Endothelial cell of umbilical vein (primary cell): ENCODE data around the gene TEX53. TPM values are rescaled to one million over a fixed set of nuclear protein-coding genes. Genes with fewer than 3 reads are reported as not detected.

ENCODE experiments used
- BruUV-seq: library from RNA; stranded (reverse); fragments of 400-500 nt; replicated peaks from 2 replicates; lab custom pipeline; 2021; lab: Mats Ljungman, UMichigan
- CTCF ChIA-PET: fragments of 300-600, 350-600 bp; sonication (Branson Sonifier 250); formaldehyde crosslinking; loops from one replicate; lab custom pipeline; 2021; ENCODE audit warnings: antibody characterized with exemption, inconsistent platforms; lab: Charles Lee
- POLR2A ChIA-PET: fragments of 300-600, 350-600 bp; sonication (Branson Sonifier 250); formaldehyde crosslinking; loops from one replicate; lab custom pipeline; 2021; ENCODE audit warnings: antibody characterized with exemption, inconsistent platforms; lab: Charles Lee
- DNase-seq: peaks from one replicate; pipeline ENCODE4 v3.0.0-alpha.2; 2011; ENCODE audit warnings: low read depth, low spot score
- FAIRE-seq: peaks from 2 replicates; lab custom pipeline; 2011; peaks lifted over from hg19 to GRCh38; lab: Jason Lieb, UNC
- H2AFZ ChIP-seq: 2 replicates; pipeline ENCODE4 v1.6.0; 2012; ENCODE audit warnings: low read depth, low read length, control low read depth, inconsistent platforms
- H3K27ac ChIP-seq: 2 replicates; pipeline ENCODE4 v1.5.1; 2011; ENCODE audit warnings: low read depth, mild to moderate bottlenecking, control low read depth, low read length, moderate library complexity; ENCODE audit not compliant: insufficient read depth
- H3K27me3 ChIP-seq, 2 experiments: 2 replicates each; pipeline versions ENCODE4 v1.6.0 to v1.6.1; 2011; ENCODE audit warnings: low read length in 2 of 2, mixed read lengths in 1 of 2; ENCODE audit not compliant: control insufficient read depth in 2 of 2, insufficient read depth in 2 of 2
- H3K36me3 ChIP-seq, 2 experiments: 2 replicates in 1 of 2; 3 replicates in 1 of 2; pipeline ENCODE4 v1.5.1; 2011; ENCODE audit warnings: low read length in 2 of 2, mild to moderate bottlenecking in 1 of 2, moderate library complexity in 1 of 2; ENCODE audit not compliant: control insufficient read depth in 2 of 2, insufficient read depth in 2 of 2; ENCODE audit errors: extremely low read depth in 1 of 2
- H3K4me1 ChIP-seq: 3 replicates; pipeline ENCODE4 v1.5.1; 2011; ENCODE audit warnings: mild to moderate bottlenecking, low read length; ENCODE audit not compliant: control insufficient read depth, insufficient read depth; ENCODE audit errors: extremely low read depth
- H3K4me2 ChIP-seq: 2 replicates; pipeline ENCODE4 v1.6.1; 2011; ENCODE audit warnings: low read length, control low read depth, mixed read lengths; ENCODE audit not compliant: insufficient read depth
- H3K4me3 ChIP-seq, 3 experiments: fragments of 200-600 bp in 1 of 3; sonication (generic), shearing (Covaris generic) in 1 of 3; replicated peaks in 1 of 3; 2 replicates each; pipeline ENCODE4 v1.5.1; 2011 to 2016; ENCODE audit warnings: control low read depth in 3 of 3, low read length in 3 of 3, mild to moderate bottlenecking in 2 of 3, inconsistent platforms in 1 of 3, low read depth in 1 of 3, moderate library complexity in 1 of 3; ENCODE audit not compliant: insufficient read depth in 1 of 3
- H3K79me2 ChIP-seq: 2 replicates; pipeline ENCODE4 v1.6.0; 2012; ENCODE audit warnings: low read length, inconsistent platforms; ENCODE audit not compliant: control insufficient read depth, insufficient read depth
- H3K9ac ChIP-seq: replicated peaks from 2 replicates; pipeline ENCODE3; 2011; ENCODE audit warnings: low read length, control low read depth; ENCODE audit not compliant: insufficient read depth; ENCODE audit errors: extremely low read depth
- H3K9me1 ChIP-seq: replicated peaks from 3 replicates; pipeline ENCODE4 v1.6.0; 2011; ENCODE audit warnings: mild to moderate bottlenecking, low read length; ENCODE audit not compliant: control insufficient read depth, insufficient read depth; ENCODE audit errors: extremely low read depth
- H3K9me3 ChIP-seq: replicated peaks from 2 replicates; pipeline ENCODE4 v1.5.1; 2012; ENCODE audit warnings: low read length, inconsistent platforms; ENCODE audit not compliant: control insufficient read depth, insufficient read depth
- H4K20me1 ChIP-seq: replicated peaks from 2 replicates; pipeline ENCODE3; 2011; ENCODE audit warnings: mild to moderate bottlenecking, low read length; ENCODE audit not compliant: control insufficient read depth, insufficient read depth; ENCODE audit errors: extremely low read depth
- CTCF ChIP-seq, 2 donors: IDR thresholded peaks; 1 replicate in 1 of 2; 2 replicates in 1 of 2; pipeline ENCODE4 v1.5.1; 2011; ENCODE audit warnings: low read length in 2 of 2, mild to moderate bottlenecking in 2 of 2, moderate library complexity in 2 of 2, control low read depth in 1 of 2, inconsistent platforms in 1 of 2, low read depth in 1 of 2; ENCODE audit not compliant: insufficient read depth in 1 of 2; ENCODE audit errors: extremely low read depth in 1 of 2
- EZH2 ChIP-seq: IDR thresholded peaks from 2 replicates; pipeline ENCODE4 v1.6.1; 2012; ENCODE audit warnings: borderline replicate concordance, low read depth, mild to moderate bottlenecking, moderate library complexity, low read length, inconsistent platforms; ENCODE audit not compliant: severe bottlenecking
- FOS ChIP-seq: IDR thresholded peaks from 2 replicates; pipeline ENCODE4 v1.6.1; 2011; ENCODE audit warnings: mild to moderate bottlenecking, low read length, moderate library complexity, borderline replicate concordance; ENCODE audit not compliant: insufficient read depth
- GATA2 ChIP-seq: IDR thresholded peaks from 2 replicates; pipeline ENCODE4 v1.7.0; 2011; ENCODE audit warnings: low read depth, mild to moderate bottlenecking, moderate library complexity, mixed read lengths, low read length; ENCODE audit not compliant: insufficient read length, insufficient read depth
- JUN ChIP-seq: IDR thresholded peaks from 2 replicates; pipeline ENCODE4 v1.6.1; 2011; ENCODE audit warnings: borderline replicate concordance, low read depth; ENCODE audit not compliant: insufficient read length, insufficient read depth
- MAX ChIP-seq: IDR thresholded peaks from 2 replicates; pipeline ENCODE4 v1.6.1; 2011; ENCODE audit not compliant: insufficient read depth, insufficient read length
- MYC ChIP-seq: IDR thresholded peaks from one replicate; pipeline ENCODE4 v1.6.1; 2011; ENCODE audit warnings: mild to moderate bottlenecking, low read depth, low read length
- POLR2A ChIP-seq: IDR thresholded peaks from 2 replicates; pipeline ENCODE4 v1.6.1; 2012; ENCODE audit warnings: low read depth, mild to moderate bottlenecking, control low read depth, low read length
- POLR2AphosphoS5 ChIP-seq: IDR thresholded peaks from 2 replicates; pipeline ENCODE4 v1.6.1; 2012; ENCODE audit warnings: low read depth, mild to moderate bottlenecking, control low read depth, low read length, moderate library complexity; ENCODE audit not compliant: insufficient read depth
- dilution Hi-C: fragments of 300-500 bp; cut with MboI; formaldehyde crosslinking; loops from one replicate; pipeline ENCODE4 v1.15.0; 2019; ENCODE audit warnings: low sequenced_read_pairs; ENCODE audit not compliant: extremely low pct_ligation_motif_present
- intact Hi-C: fragments of 100-400 bp; cut with micrococcal nuclease; formaldehyde crosslinking; loops from one replicate; pipeline ENCODE4 v1.10.0; 2022
- polyA plus RNA-seq, 4 experiments: library from polyadenylated mRNA; depleted of rRNA in 3 of 4; stranded (reverse) in 3 of 4; unstranded in 1 of 4; fragments of >200 nt; gene quantifications; 2 replicates each; pipeline versions ENCODE4 v1.2.1 to v1.2.3, GENCODE V29; 2011 to 2012; ENCODE audit warnings: missing spikeins in 1 of 4
- total RNA-seq: library from RNA; stranded (reverse); gene quantifications from 2 replicates; pipeline ENCODE4 v1.2.3, GENCODE V29; 2021

Gene TEX53
- total and polyA plus RNA-seq, 2 donors (not counting 3 experiments of a cell fraction or from before 2014, with no cell fraction given): not detected

- peak overlapping the region; percentile 33 for H2AFZ ChIP-seq
- no peaks in the 10 kb centered on the region for H4K20me1 ChIP-seq
- FAIRE-seq (no peak), DNase-seq (no peak)
- peaks cover 23% of the 10 kb centered on the region for H3K4me1 ChIP-seq
- H3K4me2 ChIP-seq: peak overlapping the region; percentile 78
- H3K9ac ChIP-seq: peak overlapping the region; percentile 70
- no peaks in the 10 kb centered on the region for H3K36me3 ChIP-seq
- intact Hi-C loops (loop anchor here (1.0 kb wide), 3 partner anchors 15 to 218 kb away; no protein-coding TSS in a partner anchor), dilution Hi-C loops (no loop called here)
- CTCF ChIA-PET: interaction anchor here (1.0 to 15.3 kb wide), 12 partner anchors 9 to 337 kb away, joined by 3 to 270 read pairs (median 5); no protein-coding TSS in a partner anchor
- H3K9me3 ChIP-seq: no peaks in the 10 kb centered on the region
- H3K9me1 ChIP-seq: no peaks in the 10 kb centered on the region
- TF ChIP-seq FOS (no peak), MYC (no peak), GATA2 (no peak), EZH2 (no peak), CTCF (IDR thresholded peaks at IDR 0.05; ENCODE audit: extremely low read depth in 1 of 2, insufficient read depth in 1 of 2, low read depth in 1 of 2, low read length in 2 of 2) (no peak), MAX (no peak), POLR2AphosphoS5 (no peak), JUN (no peak), POLR2A (no peak)
- peak overlapping the region; percentile 74 for H3K27ac ChIP-seq
- H3K27me3 ChIP-seq: no peaks in the 10 kb centered on the region
- no TSS peak for BruUV-seq
- no peaks in the 10 kb centered on the region for H3K79me2 ChIP-seq
- H3K4me3 ChIP-seq: peak overlapping the region in 1 of 3 experiments; percentile 5
- POLR2A ChIA-PET: no interaction called here
Observed at GRCh38 chr9:114676901-114677300, 19.3 kb upstream of the TEX53 start.
